ENCODE results near the gene NRXN3. TPM values are rescaled to one million over a fixed set of nuclear protein-coding genes. Genes with fewer than 3 reads are reported as not detected.

NRXN3 gene
- total and polyA plus RNA-seq, 8 donors = 0.29 to 41.1 (median 9.1) TPM

- Histone ChIP-seq H3K27me3 (no peaks in the 10 kb centered on the region), H3K4me3 (no peak overlapping the region), H3K4me1 (no peaks in the 10 kb centered on the region), H3K9me3 (peaks cover 0 to 39% (median 22%) of the 10 kb centered on the region in 4 donors), H3K36me3 (no peaks in the 10 kb centered on the region), H3K27ac (no peak overlapping the region)
- 80 to 98% (median 90%) methylated on average over 1 of the region's 1 CpG for WGBS, 5 donors
- TF ChIP-seq POLR2AphosphoS5 (IDR thresholded peaks at IDR 0.05) = no peak
- DNase-seq = no peak
- intact Hi-C loops (cut with DNase I; ENCODE audit: low total_unique reads) = no loop called here
Measured at GRCh38 chr14:79734656-79735055, 1564.5 kb downstream of the NRXN3 start.

- DNase-seq = no peak
- intact Hi-C loops (cut with DNase I; ENCODE audit: low total_unique reads) = no loop called here
- no peaks in the 10 kb centered on the region for H3K27me3 ChIP-seq
- no peaks in the 10 kb centered on the region for H3K4me1 ChIP-seq
- peaks cover 0 to 39% (median 22%) of the 10 kb centered on the region in 4 donors for H3K9me3 ChIP-seq
- 74 to 93% (median 88%) methylated on average over 3 of the region's 3 CpGs for WGBS, 5 donors
- H3K27ac ChIP-seq = no peak overlapping the region
- H3K36me3 ChIP-seq = no peaks in the 10 kb centered on the region
- no peak for TF ChIP-seq POLR2AphosphoS5 (IDR thresholded peaks at IDR 0.05)
- no peak for TF ChIP-seq EP300 (IDR thresholded peaks at IDR 0.05)
- TF ChIP-seq POLR2A (IDR thresholded peaks at IDR 0.05) = no peak
- no peak for TF ChIP-seq CTCF (IDR thresholded peaks at IDR 0.05)
- no peak overlapping the region for H3K4me3 ChIP-seq
Measured at GRCh38 chr14:79735121-79735520, 1564.9 kb downstream of the NRXN3 start.

GRCh38 chr14:79740066-79740601, 1570.0 kb downstream of the NRXN3 start:
- no peaks in the 10 kb centered on the region for H3K36me3 ChIP-seq
- 35 to 47% (median 43%) methylated on average over 2 of the region's 2 CpGs for WGBS, 5 donors
- no peaks in the 10 kb centered on the region for H3K4me1 ChIP-seq
- peaks cover 0 to 36% (median 22%) of the 10 kb centered on the region in 4 donors for H3K9me3 ChIP-seq
- TF ChIP-seq CTCF (IDR thresholded peaks at IDR 0.05) (no peak), POLR2A (IDR thresholded peaks at IDR 0.05) (no peak), POLR2AphosphoS5 (IDR thresholded peaks at IDR 0.05) (no peak), EP300 (IDR thresholded peaks at IDR 0.05) (no peak)
- H3K27me3 ChIP-seq = no peaks in the 10 kb centered on the region
- no peak for DNase-seq
- no peak overlapping the region for H3K4me3 ChIP-seq
- intact Hi-C loops (cut with DNase I; ENCODE audit: low total_unique reads) = no loop called here
- H3K27ac ChIP-seq = no peak overlapping the region

- no peak overlapping the region for H3K27ac ChIP-seq
- intact Hi-C loops (cut with DNase I; ENCODE audit: low total_unique reads) = no loop called here
- TF ChIP-seq EP300 (IDR thresholded peaks at IDR 0.05) (no peak), CTCF (IDR thresholded peaks at IDR 0.05) (no peak), POLR2A (IDR thresholded peaks at IDR 0.05) (no peak), POLR2AphosphoS5 (IDR thresholded peaks at IDR 0.05) (no peak)
- DNase-seq = no peak
- no peaks in the 10 kb centered on the region for H3K27me3 ChIP-seq
- peaks cover 0 to 15% (median 10%) of the 10 kb centered on the region in 4 donors for H3K9me3 ChIP-seq
- no peaks in the 10 kb centered on the region for H3K36me3 ChIP-seq
- H3K4me3 ChIP-seq = no peak overlapping the region
- H3K4me1 ChIP-seq = no peaks in the 10 kb centered on the region
- 68 to 83% (median 81%) methylated on average over 1 of the region's 1 CpG for WGBS, 5 donors
Measured at GRCh38 chr14:79742142-79742541, 1572.0 kb downstream of the NRXN3 start.

GRCh38 chr14:79745046-79745445, 1574.9 kb downstream of the NRXN3 start:
- no peaks in the 10 kb centered on the region for H3K4me1 ChIP-seq
- intact Hi-C loops (cut with DNase I; ENCODE audit: low total_unique reads) = no loop called here
- TF ChIP-seq POLR2A (IDR thresholded peaks at IDR 0.05) = no peak
- no peak for TF ChIP-seq POLR2AphosphoS5 (IDR thresholded peaks at IDR 0.05)
- TF ChIP-seq CTCF (IDR thresholded peaks at IDR 0.05) = no peak
- TF ChIP-seq EP300 (IDR thresholded peaks at IDR 0.05) = no peak
- H3K27me3 ChIP-seq = no peaks in the 10 kb centered on the region
- no peaks in the 10 kb centered on the region for H3K36me3 ChIP-seq
- H3K4me3 ChIP-seq = no peak overlapping the region
- no peaks in the 10 kb centered on the region for H3K9me3 ChIP-seq
- H3K27ac ChIP-seq = no peak overlapping the region
- DNase-seq = no peak
- WGBS, 5 donors = 77 to 84% (median 82%) methylated on average over 2 of the region's 2 CpGs

Data from stomach (tissue), 9 donors.